ENCODE measurements around the gene UBR3. TPM values are rescaled to one million over a fixed set of nuclear protein-coding genes. Genes with fewer than 3 reads are reported as not detected.
"Not testable (repeated sequence)": the region's sequence is repeated elsewhere in the genome, so short reads cannot be mapped to it uniquely, and the experiment has no call there.

UBR3 gene
- total RNA-seq, 1 donor from 2014 or later = 109 TPM

DNA sequence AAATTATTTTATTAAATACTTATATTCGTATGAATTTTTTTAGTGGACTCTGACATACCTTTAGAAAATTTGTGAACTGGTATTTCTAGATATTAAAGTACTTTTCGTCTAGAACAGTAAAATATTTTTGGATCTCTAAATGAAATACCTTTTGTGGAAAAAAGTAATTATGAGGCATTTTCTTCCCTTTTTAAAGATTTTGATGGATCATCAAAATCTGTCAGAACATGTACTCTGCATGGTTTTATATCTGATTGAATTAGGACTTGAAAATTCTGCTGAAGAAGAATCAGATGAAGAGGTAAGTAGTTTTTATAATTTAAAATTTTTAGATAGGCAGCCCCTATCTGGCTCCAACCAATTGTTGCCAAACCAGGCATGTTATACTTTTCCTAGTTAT is 118.8 kb downstream of the UBR3 start:
- no peak for DNase-seq (ENCODE audit: low read depth in 2 of 2)

DNA sequence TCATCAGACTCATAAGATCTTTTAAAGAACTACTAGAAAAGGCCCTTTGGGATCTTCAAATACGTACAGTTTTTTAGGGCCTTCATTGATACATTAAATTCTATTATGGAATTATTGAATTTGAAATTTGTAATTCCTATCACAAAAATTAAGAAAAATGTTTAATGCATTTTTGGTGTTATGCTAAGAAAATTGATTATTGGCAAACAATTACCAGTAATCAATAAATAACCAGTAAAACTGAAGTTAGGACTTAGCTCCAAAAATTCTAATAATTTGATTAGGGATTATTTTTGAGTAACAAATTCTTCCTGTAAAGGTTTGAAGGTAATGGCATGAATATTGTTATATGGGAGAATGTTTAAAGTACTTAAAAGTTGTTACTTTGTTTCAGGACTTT is 119.3 kb downstream of the UBR3 start:
- no peak for DNase-seq (ENCODE audit: low read depth in 2 of 2)

DNA sequence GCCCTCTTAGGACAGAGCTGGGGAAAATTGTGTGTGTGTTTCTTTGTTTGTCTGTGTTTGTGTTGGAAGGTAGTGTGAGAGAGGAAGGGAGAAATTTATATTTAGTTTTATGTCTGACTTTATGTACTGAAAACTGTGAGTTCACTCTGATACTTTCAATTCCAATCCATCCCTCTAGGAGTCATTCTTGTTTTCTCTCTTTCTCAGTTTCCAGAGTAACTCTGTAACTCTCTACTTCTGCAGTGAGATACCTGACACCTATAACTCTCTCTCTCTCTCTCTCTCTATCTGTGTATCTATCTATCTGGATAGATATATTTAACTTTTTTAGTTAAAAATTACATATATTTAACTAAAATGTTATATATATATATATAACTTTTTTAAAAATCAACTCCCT is 128.7 kb downstream of the UBR3 start:
- peak in 1 of 2 donors; percentile 65 for DNase-seq (ENCODE audit: low read depth in 2 of 2)

DNA sequence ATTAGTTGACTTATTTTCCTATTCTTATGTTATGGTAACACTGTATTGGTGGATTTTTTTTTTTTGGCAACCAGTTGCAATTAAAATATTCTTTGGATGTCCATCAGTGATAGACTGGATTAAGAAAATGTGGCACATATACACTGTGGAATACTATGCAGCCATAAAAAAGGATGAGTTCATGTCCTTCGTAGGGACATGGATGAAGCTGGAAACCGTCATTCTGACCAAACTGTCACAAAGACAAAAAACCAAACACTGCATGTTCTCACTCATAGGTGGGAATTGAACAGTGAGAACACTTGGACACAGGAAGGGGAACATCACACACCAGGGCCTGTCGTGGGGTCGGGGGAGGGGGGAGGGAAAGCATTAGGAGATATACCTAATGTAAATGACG is 130.0 kb downstream of the UBR3 start:
- DNase-seq (ENCODE audit: low read depth in 2 of 2) = not testable (repeated sequence)

DNA sequence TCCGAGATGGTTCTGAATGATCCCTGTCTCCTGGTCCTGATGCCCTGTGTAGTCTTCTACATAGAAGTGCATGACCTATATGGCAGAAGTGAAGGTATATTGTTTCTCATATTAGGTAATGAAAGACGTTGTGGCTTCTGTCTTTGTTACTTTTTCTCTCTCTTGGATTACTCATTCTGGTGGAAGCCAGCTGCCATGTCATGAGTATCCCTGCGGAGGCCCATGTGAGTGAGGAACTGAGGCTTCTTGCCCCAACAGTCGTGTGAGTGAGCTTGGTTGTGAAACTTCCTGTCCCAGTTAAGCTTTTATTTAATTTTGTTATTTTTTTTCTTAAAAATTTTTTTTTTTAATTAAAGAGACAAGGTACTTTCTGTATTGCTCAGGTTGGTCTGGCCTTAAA is 134.7 kb downstream of the UBR3 start:
- peak in 1 of 2 donors; percentile 45 for DNase-seq (ENCODE audit: low read depth in 2 of 2)

DNA sequence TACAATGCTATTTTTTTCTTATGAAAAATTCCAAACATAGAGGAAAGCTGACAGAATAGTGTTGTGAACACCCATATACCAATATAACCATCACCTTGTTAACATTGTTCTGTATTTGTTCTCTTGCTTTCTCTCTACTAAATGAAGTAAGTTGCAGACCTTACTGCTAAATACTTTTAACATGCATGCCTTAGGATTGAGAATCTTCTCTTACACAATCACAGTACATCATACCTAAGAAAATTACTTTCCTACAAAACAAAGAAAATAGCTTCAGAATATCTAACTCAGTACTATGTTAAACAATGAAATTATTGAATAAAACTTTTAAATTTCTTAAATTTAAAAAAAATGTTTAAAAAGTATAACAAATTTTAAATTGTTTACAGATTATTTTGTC is 136.5 kb downstream of the UBR3 start:
- DNase-seq (ENCODE audit: low read depth in 2 of 2) = no peak

DNA sequence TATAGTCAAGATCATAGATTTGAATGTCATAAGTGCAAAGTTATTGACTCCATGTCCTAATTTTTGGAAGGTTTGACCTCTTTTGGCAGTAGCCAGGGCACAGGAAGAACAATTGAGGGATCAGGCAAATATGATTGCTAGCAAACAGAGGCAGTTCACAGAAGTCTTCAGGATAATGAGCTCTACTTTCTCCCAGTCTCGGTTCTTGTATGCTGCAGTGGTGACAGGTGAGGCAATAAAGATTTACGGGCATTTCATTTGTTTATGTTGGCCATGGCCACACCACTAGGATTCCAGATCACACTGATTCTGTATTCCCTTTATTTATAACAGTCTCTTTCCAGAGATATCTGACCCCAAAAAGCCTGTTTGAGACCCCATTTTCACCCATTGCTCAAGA is 137.5 kb downstream of the UBR3 start:
- DNase-seq (ENCODE audit: low read depth in 2 of 2) = peak; percentile 4 to 80

DNA sequence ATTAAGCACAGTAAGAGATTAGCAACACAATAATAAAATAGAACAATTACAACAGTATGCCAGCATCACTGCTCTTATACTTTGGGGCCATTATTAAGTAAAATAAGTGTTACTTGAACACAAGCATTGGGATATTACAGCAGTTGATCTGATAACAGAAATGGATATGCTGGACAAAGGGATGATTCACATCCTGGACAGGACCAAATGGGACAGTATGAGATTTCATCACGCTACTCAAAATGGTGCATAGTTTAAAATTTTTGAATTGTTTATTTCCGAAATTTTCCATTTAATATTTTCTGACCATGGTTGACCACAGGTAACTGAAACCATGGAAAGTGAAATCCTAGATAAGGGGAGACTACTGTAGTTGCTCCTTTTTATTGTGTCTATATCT is 138.2 kb downstream of the UBR3 start:
- peak; percentile 73 to 87 for DNase-seq (ENCODE audit: low read depth in 2 of 2)

DNA sequence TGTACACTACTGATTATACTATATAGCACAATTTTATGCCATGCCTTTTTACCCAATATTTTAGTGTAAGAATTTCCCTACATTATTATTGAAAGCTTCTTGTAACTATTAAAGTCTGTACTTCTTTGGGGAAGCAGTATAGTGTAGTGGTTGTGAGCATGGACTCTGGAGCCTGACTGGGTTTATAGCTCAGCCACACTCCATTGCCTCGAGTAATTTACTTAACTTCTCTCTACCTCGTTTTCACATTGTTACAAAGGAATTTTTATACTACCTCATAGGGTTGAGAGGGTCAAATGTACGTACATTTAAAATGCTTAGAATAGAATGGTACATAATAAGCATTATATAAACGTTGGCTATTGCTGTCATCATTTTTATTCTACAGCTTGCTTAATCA is 139.2 kb downstream of the UBR3 start:
- no peak for DNase-seq (ENCODE audit: low read depth in 2 of 2)

DNA sequence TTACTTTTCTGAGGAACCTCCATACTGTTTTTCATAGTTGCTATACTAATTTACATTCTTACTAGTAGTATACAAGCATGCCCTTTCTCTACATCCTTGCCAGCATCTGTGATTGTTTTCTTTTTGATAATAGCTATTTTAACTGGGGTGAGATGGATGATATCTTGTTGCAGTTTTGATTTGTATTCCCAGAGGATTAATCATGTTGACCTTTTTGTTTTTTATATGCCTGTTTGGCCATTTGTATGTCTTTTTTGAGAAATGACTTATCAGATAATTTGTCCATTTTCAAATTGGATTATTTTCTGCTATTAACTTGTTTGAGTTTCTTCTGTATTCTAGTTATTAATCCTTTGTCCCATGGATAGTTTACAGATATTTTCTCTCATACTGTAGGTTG is 141.5 kb downstream of the UBR3 start:
- no peak for DNase-seq (ENCODE audit: low read depth in 2 of 2)

DNA sequence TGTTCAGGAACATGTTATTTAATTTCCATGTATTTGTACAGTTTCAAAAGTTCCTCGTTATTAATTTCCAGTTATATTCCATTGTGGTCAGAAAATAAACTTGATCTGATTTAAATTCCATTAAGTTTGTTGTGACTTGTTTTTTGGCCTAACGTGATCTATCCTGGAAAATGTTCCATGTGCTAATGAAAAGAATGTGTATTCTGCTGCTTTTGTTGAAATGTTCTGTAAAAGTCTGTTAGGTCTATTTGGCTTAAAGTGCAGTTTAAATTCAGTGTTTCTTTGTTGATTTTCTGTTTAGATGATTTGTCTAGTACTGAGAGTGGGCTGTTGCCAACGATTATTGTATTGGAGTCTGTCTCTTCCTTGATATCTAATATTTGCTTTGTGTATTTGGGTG is 148.0 kb downstream of the UBR3 start:
- DNase-seq (ENCODE audit: low read depth in 2 of 2) = no peak

DNA sequence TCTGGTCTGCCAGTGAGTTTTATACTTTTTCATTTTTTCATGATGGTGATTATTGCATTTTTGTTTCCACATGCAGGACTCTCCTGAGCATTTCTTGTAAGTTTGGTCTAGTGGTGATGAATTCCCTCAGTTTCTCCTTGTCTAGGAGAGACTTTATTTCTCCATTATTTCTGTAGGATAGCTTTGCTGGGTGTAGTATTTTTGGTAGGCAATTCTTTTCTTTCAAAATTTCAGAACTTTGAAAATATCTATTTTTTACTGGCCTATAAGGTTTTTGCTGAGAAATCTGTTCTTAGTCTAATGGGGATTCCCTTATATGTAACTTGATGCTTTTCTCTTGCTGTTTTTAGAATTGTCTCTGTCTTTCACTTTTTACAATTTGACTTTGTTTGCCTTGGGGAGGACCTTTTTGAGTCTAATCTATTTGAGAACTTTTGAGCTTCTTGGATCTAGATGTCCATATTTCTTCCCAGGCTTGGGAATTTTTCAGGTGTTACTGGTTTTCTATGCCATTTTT is 149.1 kb downstream of the UBR3 start:
- DNase-seq (ENCODE audit: low read depth in 2 of 2) = no peak

DNA sequence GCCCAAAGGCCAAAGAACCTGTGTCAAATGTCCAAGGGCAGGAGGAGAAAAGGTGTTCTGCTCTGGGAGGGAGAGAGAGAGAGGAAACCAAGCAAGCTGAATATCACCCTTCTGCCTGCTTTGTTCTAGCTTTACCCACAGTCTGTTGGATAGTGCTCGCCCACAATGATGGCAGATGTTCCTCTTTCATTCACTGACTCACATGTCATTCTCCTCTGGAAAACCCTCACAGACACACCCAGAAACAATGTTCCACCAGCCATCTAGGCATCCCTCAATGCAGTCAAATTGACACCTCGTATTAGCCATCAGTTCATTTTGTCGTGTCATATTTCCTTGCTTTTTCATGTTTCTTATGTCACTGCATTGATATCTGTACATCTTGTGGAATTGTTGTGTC is 150.3 kb downstream of the UBR3 start:
- DNase-seq (ENCODE audit: low read depth in 2 of 2) = no peak

DNA sequence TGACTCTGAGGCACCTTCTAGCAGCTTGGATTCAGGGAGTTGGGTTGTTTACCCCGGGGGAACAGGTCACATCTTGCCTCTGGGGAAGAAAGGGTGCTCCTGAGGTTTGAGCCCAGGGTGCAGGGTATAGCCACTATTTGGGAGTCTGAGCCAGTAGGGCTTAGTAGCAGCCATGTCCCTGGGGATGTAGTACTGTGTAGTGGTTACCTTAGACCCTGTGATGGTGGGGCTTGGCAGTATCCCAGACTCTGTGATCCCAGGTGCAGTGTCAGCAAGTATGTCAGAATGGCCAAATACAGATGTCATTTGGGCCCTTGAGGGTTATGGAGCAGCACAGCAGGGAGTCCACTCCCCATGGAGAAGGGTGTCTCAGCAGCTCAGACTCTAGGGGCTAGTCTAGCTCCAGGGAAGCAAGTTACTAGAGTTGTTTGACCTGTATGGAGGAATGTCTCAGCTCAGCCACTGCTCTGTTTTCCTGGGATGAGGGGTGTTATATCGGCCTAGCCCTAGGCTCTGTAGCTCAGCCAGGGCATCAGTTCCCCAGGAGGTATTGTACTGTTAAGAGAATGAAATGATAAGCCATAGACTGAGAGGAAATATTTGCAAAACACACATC is 151.3 kb downstream of the UBR3 start:
- no peak for DNase-seq (ENCODE audit: low read depth in 2 of 2)

DNA sequence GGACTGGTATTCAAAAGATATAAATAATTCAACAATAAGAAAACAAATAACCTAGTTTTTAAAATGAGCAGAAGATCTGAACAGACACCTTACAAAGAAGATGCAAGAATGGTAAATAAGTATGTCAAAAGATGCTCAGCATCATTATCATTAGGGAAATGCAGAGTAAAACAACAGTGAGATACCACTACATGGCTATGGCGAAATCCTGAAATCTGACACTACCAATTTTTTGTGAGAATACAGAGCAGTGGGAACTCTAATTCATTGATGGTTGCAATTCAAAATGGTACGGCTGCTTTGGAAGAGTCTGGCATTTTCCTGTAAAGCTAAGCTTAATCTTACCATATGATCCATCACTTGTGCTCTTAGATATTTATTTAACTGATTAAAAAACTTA is 151.8 kb downstream of the UBR3 start:
- no peak for DNase-seq (ENCODE audit: low read depth in 2 of 2)

DNA sequence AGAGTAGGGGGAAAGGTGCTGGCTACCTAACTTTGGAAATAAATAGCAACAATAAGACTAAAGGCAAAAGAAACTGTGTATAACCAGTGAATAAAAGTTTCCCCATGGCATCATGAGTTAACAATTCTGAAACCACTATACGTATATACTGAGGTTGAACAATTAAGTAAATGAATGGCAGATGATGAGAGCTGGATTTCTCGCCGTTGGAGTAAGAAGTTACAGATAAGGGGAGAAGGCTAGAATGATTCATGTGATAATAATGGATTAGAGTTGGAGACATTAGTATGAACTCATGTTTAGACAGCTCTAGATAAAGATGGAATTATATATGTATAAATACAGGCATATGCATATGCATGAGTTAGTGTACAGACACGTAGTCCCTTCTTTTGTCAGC is 152.7 kb downstream of the UBR3 start:
- no peak for DNase-seq (ENCODE audit: low read depth in 2 of 2)

DNA sequence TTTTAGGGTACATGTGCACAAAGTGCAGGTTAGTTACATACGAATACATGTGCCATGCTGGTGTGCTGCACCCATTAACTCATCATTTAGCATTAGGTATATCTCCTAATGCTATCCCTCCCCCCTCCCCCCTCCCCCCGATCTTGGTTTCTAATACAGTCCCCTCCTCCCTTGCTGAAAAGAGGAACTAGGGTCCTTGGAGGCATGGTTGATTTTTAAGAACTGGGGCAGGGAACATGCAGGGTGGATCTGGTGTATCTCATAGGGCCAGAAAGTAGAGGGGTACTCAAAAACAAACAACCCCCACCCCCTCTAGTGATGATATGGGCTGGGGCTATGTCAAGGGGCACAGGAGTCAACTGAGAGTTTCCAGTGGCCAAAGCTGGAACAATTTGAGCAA is 153.4 kb downstream of the UBR3 start:
- no peak for DNase-seq (ENCODE audit: low read depth in 2 of 2)

DNA sequence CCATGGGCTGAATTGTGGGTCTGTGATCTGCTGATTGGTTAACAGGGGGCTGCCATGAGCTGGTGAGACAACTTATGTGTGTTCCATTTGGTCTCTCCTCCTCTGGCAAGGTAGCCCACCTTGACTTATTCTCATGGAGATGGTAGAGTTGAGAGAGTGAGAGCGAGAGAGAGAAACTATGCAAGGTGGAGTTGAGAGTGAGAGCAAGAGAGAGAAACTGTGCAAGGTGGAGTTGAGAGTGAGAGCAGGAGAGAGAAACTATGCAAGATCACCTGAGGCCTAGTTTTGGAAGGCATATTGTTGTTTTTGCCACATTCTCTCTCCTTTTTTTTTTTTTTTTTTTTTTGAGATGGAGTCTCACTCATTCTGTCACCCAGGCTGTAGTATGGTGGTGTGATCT is 155.7 kb downstream of the UBR3 start:
- DNase-seq (ENCODE audit: low read depth in 2 of 2) = no peak

DNA sequence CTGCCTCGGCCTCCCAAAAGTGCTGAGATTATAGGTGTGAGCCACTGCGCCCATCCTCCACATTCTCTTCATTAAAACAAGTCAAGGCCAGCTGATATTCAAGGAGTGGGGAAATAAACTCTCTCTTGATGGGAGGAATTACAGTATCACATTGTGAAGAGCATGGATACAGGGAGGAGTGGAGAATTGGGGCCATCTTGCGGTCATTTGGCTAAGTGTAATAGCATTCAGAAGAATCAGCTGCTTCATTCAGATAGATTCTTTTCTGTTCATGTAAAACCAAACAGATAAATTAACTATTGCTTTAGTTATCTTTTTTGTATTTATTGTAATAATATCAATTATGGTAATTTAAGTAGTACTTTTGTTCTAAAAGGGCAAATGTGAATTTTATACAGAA is 156.3 kb downstream of the UBR3 start:
- DNase-seq (ENCODE audit: low read depth in 2 of 2) = no peak

DNA sequence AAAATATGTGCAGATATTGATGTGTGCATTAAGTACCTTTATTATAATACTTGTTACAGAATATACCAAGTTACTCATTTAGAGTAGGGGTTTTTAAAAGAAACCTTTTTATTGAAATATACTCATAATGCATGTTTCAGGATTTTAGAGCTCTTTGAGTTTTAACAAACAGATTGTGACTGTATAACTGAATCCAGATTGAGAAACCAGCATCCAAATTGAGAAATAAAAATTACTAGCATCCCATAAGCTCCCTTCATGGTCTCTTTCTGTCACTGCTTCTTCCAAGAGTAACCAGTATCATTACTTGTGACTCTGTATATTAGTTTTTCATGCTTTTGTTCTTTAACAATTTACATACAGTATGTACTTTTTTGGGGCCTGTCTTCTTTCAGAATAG is 156.9 kb downstream of the UBR3 start:
- DNase-seq (ENCODE audit: low read depth in 2 of 2) = no peak

DNA sequence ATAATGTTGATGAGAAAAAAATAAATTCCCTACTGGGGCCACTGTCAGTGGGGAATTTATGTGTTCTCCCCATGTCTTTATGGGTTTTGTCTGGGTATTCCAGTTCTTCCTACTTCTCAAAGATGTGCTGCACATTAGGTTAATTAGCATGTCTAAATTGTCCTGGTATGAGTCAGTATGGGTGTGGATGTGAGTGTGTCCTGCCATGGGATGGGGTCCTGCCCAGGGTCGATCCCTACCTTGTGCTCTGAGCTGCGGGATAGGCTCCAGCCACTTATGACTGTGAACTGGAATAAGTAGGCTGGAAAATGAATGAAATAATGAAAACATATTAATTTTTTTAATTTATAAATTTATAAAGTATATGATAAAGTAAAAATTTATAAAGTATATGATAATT is 167.5 kb downstream of the UBR3 start:
- no peak for DNase-seq (ENCODE audit: low read depth in 2 of 2)

DNA sequence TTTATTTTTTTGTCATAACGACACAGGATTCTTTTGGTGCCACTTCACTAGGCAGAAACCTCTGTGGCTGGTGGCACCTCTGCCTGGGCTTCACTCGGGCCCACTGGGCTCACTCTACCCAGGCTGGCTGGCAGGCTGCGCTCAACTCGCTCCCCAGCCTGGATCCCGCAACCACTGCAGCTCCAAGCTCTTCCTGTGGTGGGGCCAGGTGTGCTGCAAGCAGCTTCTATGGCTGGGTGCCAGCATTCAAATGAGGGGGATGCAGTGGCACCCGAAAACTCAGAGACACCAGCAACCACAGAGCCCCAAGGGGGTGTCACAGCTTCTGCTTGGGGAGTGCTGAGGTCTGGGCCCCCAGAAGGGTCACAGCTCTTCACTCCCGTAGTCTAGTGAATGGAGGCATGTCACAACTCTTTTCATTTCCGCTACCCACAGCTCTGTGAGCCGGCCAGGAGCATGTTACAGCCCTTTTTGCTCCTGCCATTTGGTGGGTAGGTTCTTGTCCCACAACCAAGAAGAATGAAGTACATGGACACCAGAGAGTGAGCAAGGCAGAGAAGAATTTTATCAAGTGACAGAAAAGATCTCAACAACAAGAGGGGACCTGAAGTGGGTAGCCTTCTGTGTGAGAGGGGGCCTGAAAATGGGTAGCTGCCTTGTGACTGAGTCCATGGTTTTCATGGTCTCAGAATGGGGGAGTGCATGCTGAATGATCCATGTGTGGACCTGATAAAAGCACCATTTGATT is 170.1 kb downstream of the UBR3 start:
- DNase-seq (ENCODE audit: low read depth in 2 of 2) = no peak

DNA sequence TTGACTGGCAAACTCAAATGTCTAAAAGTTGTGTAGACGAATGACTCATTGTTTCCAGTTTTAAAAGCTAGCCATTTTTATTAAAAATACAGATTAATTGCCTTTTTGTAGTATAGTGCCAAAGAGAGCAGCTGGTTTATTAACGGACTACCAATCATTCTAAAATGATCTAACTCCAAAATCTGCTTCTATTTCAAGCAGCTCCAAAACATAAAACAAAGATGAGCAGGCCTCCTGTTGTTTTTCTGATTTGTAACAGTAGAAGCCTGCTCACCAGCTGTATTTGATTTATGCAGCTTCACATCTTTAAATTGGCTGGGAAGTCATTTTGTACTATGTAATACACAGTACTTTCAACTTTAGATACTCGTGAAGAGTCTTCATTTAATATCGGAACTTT is 171.8 kb downstream of the UBR3 start:
- no peak for DNase-seq (ENCODE audit: low read depth in 2 of 2)
